Stimulated activated CD4-positive, alpha-beta T cell treated with anti-CD3 and anti-CD28 coated beads, Interleukin-2, amount 100 ng/mL, for 4 hours (primary cell): ENCODE data around the gene CLPTM1L.
"Not testable (repeated sequence)": the region's sequence is repeated elsewhere in the genome, so short reads cannot be mapped to it uniquely, and the experiment has no call there.

ENCODE experiments used
- DNase-seq: peaks from one replicate; pipeline ENCODE4 v3.0.0-alpha.2; 2020; ENCODE audit warnings: low read depth

CLPTM1L gene

DNA sequence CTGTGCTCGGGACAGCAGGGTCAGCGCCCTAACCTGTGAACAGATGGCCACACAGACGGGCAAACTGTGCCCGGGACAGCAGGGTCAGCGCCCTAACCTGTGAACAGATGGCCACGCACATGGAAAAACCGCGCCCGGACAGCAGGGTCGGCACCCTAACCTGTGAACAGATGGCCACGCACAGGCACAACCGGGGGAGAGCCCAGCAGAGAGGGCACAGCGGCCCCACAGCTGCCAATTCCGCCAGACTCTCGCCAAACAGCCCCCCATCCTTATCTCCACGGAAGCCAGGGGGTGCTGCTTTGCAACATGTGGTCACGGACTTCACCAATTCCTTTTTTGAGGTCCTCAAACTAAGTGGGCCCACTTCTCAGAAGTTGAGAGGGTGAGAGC, 5.1 kb downstream of the CLPTM1L start:
- DNase-seq, result not testable (repeated sequence)

DNA sequence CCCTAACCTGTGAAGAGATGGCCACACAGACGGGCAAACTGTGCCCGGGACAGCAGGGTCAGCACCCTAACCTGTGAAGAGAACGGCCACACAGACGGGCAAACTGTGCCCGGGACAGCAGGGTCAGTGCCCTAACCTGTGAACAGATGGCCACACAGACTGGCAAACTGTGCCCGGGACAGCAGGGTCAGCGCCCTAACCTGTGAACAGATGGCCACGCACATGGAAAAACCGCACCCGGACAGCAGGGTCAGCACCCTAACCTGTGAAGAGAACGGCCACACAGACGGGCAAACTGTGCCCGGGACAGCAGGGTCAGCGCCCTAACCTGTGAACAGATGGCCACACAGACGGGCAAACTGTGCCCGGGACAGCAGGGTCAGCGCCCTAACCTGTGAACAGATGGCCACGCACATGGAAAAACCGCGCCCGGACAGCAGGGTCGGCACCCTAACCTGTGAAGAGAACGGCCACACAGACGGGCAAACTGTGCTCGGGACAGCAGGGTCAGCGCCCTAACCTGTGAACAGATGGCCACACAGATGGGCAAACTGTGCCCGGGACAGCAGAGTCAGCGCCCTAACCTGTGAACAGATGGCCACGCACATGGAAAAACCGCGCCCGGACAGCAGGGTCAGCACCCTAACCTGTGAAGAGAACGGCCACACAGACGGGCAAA, 5.6 kb downstream of the CLPTM1L start:
- not testable (repeated sequence) for DNase-seq

DNA sequence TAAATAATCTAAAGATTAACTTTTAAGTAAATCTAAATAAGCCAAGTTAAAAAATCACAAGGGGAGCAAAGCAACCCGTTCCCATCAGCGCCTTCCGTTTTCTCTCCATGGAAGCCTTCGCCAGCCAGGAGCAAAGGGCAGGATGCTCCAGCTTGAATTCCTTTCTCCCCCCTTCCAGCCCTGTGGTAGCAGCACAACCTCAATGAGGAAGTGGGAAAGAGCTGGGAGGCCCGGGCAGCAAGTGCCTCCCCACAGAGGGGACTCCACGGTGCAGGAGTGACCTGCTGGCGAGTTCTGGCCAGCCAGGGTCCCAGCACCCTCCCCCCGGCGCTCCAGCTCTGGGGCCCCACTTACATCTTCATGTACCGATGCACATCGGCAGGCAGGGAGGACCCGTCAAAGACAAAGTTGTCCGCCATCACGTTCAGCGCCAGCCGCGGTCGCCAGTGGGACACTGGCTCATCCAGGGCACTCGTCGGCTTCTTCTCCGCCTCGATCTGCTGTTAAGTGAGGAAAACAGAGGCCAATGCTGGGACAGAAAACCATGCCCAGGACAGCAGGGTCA, 6.3 kb downstream of the CLPTM1L start:
- no peak for DNase-seq

DNA sequence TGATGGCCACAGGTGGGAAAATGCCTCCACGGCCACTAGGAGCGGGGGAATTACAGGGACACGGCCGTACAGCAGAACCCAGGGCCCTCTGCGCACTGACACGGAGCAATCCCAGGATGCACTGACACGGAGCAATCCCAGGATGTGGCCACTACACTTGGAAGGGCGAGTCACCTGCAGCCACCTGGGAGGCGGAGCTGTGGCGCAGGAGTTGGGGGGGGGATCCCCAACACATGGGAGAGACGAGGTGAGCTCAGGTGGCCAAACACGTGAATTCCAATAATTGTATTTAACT, 6.8 kb downstream of the CLPTM1L start:
- DNase-seq, result no peak

DNA sequence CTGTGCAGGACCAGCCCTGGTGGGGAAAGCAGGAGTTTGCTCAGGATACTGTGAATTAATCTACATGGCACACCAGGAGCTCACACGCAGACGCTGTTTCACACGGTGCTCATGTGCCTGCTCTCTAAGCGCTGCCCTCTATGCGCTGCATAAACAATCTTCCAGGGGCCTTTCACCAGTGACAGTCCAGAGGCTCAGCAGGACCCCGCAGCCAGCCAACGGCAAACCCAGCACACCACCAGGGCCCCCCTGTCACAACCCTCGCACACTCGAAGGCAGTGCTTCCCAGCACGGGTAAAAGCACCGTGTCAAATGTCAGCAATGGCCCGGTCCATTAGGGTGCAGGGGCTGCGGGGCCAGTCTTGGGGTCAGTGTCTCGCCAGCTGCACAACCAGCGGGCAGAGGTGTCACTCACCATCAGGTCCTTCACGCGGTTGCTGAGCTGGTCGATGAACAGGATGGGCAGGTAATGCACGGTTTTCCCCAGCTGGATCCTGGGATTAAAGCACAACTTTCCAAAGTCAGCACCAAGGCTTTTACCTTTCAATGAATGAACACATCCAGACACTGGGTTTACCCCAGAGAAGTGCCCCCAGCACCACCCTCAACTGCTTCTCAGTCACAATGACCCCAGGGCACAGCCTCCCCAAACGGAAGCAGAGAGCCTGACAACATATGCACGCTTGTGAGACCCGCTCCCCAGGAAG, 7.3 kb downstream of the CLPTM1L start:
- no peak for DNase-seq

DNA sequence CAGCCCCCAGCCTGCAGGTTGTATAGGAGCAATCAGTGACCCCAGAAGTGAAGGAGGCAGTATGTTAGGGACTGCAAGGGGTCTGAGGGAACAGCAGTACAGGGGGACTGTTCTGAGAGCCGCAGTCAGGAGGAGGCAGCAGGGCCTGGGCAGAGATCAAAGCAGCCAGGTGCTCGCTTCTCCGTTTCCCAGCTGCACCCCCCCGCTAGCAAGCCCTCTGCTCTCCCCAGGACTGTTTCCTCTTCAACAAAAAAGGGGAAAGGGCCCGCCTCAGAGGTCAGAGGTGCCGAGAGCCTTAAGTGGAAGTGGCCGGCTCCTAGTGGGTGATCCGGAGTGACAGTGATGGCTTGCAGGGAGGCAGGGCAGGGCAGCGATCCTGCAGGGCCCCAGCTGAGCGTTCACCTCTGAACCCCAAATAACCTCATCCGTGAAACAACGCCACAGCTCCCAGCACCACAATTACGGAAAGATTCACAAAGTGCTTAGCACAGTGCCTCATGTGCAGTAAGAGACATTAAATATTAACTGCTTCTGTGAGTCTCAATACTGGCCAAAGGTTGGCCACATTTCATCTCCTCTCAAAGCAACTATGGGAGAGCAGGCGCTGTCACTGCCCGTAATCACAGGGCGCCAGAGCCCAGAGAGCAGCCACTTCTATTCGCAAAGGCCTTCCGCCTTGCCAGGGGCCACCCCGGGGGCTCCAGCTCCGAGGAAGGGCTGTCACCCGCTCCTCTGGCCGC, 8.0 kb downstream of the CLPTM1L start:
- no peak for DNase-seq

DNA sequence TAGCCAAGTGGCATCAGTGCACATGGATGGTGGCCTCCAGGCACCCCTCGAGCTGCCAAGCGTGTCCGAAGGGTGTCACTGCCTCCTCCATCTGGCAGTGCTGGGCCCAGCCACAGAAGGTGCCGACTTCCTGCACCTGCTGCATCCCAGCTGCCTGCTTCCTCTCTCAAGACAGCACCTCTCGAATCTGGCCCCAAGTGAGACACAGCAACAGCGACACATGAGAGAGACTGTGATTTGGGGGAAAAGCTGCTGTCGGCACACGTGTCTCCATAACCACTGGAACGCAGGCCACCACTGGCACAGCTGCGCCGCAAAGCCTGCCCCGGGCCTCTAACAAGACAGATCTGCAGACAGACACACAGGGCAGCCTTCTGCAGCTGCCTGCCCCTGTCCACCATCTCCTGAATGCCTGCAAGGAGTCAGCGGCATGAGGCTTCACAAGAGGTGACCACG, 8.8 kb downstream of the CLPTM1L start:
- no peak for DNase-seq

DNA sequence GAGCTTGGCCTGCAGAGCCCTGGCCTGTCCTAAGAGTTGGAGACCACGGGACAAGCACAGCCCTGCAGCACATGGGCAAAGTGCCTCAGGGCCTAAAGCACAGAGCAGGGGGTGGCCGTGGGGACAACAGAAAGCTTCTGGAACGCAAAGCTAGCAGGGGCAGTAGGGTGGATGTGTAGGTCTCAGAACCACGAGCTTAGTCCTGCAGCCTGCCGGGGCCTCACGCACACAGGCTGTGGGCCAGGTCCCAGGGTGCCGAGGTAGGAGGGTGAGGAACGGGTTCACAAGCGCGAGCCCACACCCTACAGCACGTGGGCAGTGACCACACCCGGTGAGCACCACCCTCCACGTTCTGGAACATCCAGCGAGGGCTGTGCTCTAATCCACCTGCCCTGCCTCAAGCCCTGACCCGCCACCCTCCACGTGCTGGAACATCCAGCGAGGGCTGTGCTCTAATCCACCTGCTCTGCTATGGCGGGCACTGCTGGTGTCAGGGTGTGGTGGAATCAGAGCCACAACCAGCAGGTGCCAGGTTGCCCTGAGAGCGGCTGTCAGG, 9.3 kb downstream of the CLPTM1L start:
- no peak for DNase-seq

DNA sequence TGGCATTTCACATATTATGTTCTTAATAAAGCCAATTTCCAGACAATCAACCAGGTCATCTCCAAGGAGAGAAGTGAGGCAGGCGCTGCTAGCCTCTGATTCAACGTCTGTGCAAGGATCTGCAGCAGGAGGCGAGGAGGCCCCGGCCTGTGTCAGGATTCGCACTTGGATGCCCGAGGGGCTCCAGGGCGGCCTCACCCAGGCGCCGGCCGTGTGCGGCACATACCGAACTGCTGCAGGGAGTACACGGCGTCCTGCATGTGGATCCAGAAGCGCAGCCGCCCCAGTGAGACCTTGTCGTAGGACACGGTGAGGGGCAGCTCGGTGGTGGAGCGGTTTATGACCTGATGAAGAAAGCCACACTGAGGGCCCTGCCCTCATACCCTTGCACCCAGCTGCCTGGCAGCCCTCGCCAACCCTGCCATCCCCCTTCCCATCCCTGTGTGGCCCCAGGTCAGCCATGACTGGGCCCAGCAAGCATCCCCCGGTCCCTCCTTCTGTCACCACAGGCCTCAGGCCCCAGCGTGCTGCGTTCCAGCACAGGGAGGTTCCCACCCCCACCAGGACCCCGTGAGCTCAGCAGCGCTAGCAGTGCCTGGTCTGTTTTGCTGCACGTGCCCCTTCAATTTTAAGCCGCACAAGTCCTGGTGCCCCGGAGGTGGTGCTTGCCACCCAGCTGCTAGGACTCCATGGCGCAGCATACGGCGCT, 9.9 kb downstream of the CLPTM1L start:
- DNase-seq, result no peak

DNA sequence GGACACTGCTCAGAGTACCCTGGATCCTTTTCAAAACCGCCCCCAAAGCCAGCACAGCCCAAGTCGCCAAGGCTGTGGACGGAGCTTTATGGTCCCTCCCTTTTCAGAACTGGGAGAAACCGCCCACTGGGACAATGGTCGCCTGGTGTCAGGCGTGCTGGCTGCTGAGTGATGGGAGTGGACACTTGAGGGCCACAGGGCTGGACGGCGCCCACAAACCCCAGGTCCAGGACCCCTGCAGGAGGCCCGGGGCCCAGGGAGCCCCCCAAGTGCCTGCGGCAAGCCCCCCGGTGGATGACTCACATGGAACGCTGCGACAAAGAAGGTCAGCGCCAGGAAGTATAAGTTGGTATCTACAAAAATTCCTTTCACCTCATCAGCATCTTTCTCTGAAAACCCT, 10.9 kb downstream of the CLPTM1L start:
- DNase-seq, result no peak

DNA sequence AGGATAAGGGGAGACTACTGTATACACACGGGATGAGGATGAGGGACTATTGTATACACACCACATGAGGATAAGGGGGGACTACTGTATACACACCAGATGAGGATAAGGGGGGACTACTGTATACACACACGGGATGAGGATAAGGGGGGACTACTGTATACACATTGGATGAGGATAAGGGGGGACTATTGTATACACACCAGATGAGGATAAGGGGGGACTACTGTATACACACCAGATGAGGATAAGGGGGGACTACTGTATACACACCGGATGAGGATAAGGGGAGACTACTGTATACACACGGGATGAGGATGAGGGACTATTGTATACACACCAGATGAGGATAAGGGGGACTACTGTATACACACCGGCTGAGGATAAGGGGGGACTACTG, 11.6 kb downstream of the CLPTM1L start:
- not testable (repeated sequence) for DNase-seq

DNA sequence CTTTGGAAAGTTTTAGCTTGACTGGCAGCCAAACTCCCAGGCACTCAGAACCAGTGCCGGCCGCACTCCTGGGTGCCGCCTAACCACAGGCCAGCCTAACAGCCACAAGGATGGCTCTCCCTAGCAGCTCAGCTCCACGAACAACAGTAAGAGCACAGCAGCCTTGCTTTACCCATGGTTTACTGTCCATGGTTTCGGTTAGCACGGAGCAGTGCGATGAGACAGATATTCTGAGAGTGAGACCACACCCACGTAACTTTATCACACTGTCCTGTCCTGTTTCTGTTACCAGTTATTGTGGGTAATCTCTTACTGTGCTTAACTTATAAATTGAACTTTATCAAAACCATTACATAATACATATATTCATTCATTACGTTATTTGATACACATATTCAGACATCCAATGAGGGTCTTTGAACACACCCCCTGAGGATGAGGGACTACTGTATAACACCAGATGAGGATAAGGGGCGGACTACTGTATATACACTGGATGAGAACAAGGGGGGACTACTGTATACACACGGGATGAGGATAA, 12.4 kb downstream of the CLPTM1L start:
- no peak for DNase-seq

DNA sequence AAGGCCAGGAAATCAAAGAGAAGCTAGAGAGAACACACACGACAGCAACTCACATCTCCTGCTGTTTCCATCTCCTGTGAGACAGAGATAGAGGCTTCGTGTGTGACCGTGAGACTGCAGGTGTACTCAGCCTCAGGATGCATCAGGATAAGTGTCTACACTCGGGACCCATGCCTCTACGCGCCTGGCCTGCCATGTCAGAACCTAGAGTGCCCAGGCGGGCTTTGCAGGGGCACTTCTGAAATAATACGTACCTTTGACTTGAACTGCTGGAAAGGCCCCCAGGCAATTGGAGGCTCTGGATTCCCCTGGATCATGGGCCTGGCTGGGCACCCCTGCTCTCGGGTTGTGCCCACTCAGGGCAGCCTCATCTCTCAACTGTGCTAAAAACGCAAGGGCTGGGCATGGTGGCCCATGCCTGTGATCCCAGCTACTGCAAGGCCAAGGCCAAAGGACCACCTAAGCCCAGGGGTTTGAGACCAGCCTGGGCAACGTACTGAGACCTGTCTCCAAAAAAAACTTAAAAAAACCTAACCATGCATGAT, 13.0 kb downstream of the CLPTM1L start:
- no peak for DNase-seq

DNA sequence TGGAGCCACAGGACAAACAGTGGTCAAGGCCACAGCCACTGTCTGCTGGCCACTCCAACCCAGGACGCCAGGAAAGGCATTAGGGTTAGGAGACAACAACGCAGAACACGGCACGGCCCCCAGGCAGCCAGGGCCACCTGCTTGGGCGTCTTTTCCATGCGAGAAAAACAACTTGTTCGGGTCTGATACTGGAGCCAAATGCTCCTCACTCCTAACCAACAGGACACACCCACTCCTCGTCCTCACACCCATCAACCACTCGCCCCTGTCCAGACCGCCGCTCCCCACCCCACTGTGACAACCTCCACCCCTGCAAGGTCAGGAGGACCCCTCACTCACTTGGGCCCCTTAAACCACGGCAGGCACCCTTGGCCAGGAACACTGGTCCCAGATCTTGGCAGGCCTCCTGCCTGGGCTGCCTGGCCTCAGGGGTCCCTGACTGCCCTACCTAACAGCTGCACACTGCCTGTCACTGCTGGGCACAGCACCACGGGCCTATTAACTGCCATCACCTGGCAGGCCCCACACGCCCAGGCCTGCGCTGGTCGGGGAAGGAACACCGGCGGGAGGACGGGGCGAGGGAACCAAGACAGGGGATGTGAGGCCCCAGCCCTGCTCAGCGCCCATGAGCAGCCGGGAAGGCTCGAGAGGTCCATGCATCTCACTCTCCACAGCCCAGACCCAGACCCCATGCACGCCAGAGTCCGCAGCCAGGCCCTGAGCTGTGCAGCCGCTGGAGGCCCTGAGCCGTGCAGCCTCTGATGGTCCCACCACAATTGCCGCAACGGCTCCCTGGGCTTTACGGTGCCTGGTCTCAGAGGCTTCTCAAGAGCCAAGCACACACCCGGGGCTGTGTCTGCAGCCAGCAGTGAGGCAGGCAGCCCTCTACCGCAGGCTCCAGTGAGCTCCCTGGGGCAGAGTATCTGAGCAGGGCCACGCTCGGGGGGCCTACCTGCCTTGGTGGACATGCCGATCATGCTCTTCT, 13.8 kb downstream of the CLPTM1L start:
- DNase-seq, result no peak

DNA sequence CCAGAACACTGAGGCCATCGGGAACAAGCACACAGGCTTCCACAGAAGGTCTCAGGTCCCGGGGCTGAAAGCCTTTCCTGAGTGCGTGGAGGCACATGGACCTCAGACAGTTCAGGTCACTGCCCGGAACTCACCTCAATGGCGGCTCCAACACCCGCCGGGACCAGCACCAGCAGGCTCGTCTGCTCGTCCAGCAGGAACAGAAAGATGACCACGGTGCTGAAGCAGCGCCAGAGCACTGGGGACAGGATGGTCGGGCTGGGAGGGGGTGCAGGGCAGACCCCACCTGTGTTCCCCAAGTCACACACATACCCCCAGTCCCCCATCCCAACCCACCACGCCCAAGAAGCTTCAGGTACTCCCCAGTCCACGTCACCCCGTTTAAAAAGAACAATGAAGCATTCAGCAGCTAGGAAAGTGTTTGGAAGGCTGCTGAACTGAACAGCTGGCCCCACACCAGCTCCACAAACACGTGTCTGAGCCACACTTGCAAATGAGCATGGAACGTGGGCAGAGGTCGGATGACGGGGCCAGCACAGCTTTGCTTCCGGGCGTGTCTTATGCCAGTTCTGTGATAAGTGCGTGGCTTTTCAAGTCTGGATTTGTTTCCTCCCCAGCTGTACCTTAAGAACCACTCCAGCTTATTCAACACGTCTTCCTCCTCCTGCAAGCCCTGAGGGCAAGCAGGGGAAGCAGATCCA, 14.6 kb downstream of the CLPTM1L start:
- DNase-seq, result no peak

DNA sequence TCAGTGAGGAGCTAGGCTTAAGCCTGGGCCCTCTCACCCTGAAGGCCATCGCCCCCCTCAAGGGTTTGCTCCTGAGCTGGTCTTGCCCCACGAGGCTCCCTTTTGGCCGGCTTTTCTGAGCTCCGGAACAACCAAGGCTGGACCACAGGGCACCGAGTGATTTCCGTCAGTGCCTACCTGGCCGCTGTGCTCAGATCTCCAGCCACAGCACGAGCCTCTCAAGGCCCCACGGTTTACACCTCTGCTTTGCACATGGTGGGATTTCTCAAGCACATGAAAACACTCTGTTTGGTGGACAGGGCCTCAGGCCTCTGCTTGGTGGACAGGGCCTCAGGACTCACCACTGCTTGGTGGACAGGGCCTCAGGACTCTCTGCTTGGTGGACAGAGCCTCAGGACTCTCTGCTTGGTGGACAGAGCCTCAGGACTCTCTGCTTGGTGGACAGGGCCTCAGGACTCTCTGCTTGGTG, 15.8 kb downstream of the CLPTM1L start:
- no peak for DNase-seq

DNA sequence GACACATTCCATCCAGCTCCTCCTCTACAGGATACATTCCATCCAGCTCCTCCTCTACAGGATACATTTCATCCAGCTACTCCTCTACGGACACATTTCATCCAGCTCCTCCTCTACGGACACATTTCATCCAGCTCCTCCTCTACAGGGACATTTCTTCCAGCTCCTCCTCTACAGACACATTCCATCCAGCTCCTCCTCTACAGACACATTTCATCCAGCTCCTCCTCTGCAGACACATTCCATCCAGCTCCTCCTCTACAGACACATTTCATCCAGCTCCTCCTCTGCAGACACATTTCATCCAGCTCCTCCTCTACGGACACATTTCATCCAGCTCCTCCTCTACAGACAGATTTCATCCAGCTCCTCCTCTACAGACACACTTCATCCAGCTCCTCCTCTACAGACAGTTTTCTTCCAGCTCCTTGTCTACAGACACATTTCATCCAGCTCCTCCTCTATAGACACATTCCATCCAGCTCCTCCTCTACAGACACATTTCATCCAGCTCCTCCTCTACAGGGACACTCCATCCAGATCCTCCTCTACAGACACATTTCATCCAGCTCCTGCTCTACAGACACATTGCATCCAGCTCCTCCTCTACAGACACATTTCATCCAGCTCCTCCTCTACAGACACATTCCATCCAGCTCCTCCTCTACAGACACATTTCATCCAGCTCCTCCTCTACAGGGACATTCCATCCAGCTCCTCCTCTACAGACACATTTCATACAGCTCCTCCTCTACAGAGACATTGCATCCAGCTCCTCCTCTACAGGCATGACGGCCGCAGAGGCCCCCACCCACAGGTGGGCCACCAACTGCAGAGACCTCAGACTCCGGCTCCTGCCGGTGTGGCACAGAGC, 16.4 kb downstream of the CLPTM1L start:
- DNase-seq, result not testable (repeated sequence)
